Liver (tissue), 9 donors: ENCODE data around the gene STPG4. TPM values are rescaled to one million over a fixed set of nuclear protein-coding genes. Genes with fewer than 3 reads are reported as not detected.
A peak's percentile ranks its signal among the peaks of the same experiment; 100 is the strongest.

Experiments used
- DNase-seq: peaks from one replicate; pipeline ENCODE4 v3.0.0-alpha.2; 2017; ENCODE audit warnings: low spot score
- H3K27ac ChIP-seq, 2 donors: one replicate each; pipeline ENCODE4 v1.7.0; 2013; ENCODE audit warnings: inconsistent platforms in 2 of 2, low read length in 2 of 2, control low read depth in 1 of 2, low read depth in 1 of 2, mild to moderate bottlenecking in 1 of 2
- H3K27me3 ChIP-seq, 4 donors: one replicate each; pipeline versions ENCODE4 v1.6.1 to v1.7.0; 2013; ENCODE audit warnings: low read length in 3 of 4, inconsistent platforms in 1 of 4, mild to moderate bottlenecking in 1 of 4, moderate library complexity in 1 of 4; ENCODE audit not compliant: control insufficient read depth in 4 of 4, insufficient read depth in 4 of 4
- H3K36me3 ChIP-seq, 4 donors: one replicate each; pipeline versions ENCODE4 v1.6.1 to v1.7.0; 2013; ENCODE audit warnings: low read length in 3 of 4, mild to moderate bottlenecking in 3 of 4, low read depth in 1 of 4, moderate library complexity in 1 of 4; ENCODE audit not compliant: control insufficient read depth in 4 of 4, insufficient read depth in 3 of 4
- H3K4me1 ChIP-seq, 4 donors: one replicate each; pipeline versions ENCODE4 v1.6.1 to v1.7.0; 2013; ENCODE audit warnings: low read length in 3 of 4, mild to moderate bottlenecking in 3 of 4, moderate library complexity in 1 of 4; ENCODE audit not compliant: control insufficient read depth in 4 of 4, insufficient read depth in 4 of 4
- H3K4me3 ChIP-seq, 3 donors: one replicate each; pipeline versions ENCODE4 v1.6.1 to v1.7.0; 2013; ENCODE audit warnings: low read length in 3 of 3, control low read depth in 1 of 3, low read depth in 1 of 3, mild to moderate bottlenecking in 1 of 3
- H3K9ac ChIP-seq, 2 donors: one replicate each; pipeline ENCODE4 v1.7.0; 2013; ENCODE audit warnings: low read length in 2 of 2, mild to moderate bottlenecking in 2 of 2, moderate library complexity in 2 of 2, control low read depth in 1 of 2, low read depth in 1 of 2
- H3K9me3 ChIP-seq, 4 donors: one replicate each; pipeline versions ENCODE4 v1.6.1 to v1.7.0; 2013; ENCODE audit warnings: low read length in 3 of 4; ENCODE audit not compliant: control insufficient read depth in 4 of 4
- EGR1 ChIP-seq, 2 donors: IDR thresholded peaks; 2 replicates each; pipeline ENCODE4 v1.6.1; 2016 to 2018; ENCODE audit warnings: antibody characterized with exemption in 2 of 2, low read depth in 2 of 2
- FOXA1 ChIP-seq: IDR thresholded peaks from 2 replicates; pipeline ENCODE4 v1.6.1; 2016; ENCODE audit warnings: antibody characterized with exemption
- GABPA ChIP-seq, 2 donors: IDR thresholded peaks in 1 of 2; conservative IDR thresholded peaks in 1 of 2; 2 replicates each; pipeline ENCODE4 v1.6.1; 2016; ENCODE audit warnings: antibody characterized with exemption in 2 of 2, mild to moderate bottlenecking in 1 of 2, moderate library complexity in 1 of 2
- HNF4A ChIP-seq, 2 donors: conservative IDR thresholded peaks; 2 replicates each; pipeline ENCODE4 v1.6.1; 2016; ENCODE audit warnings: antibody characterized with exemption in 2 of 2, mild to moderate bottlenecking in 2 of 2
- HNF4G ChIP-seq: IDR thresholded peaks from 2 replicates; pipeline ENCODE4 v1.6.1; 2016; ENCODE audit warnings: antibody characterized with exemption
- JUND ChIP-seq, 2 donors: IDR thresholded peaks; 2 replicates each; pipeline ENCODE4 v1.6.1; 2016; ENCODE audit warnings: antibody characterized with exemption in 2 of 2
- NR2F2 ChIP-seq: IDR thresholded peaks from 2 replicates; pipeline ENCODE4 v1.6.1; 2016; ENCODE audit warnings: antibody characterized with exemption
- RAD21 ChIP-seq, 2 donors: IDR thresholded peaks; 2 replicates each; pipeline ENCODE4 v1.6.1; 2016; ENCODE audit warnings: antibody characterized with exemption in 2 of 2, mild to moderate bottlenecking in 2 of 2
- RXRA ChIP-seq, 2 donors: IDR thresholded peaks; 2 replicates each; pipeline ENCODE4 v1.6.1; 2017 to 2018; ENCODE audit warnings: antibody characterized with exemption in 2 of 2, mild to moderate bottlenecking in 1 of 2
- SP1 ChIP-seq: IDR thresholded peaks from 2 replicates; pipeline ENCODE4 v1.6.1; 2018; ENCODE audit warnings: antibody characterized with exemption, mild to moderate bottlenecking
- YY1 ChIP-seq: IDR thresholded peaks from 2 replicates; pipeline ENCODE4 v1.6.1; 2016; ENCODE audit warnings: antibody characterized with exemption, mild to moderate bottlenecking
- WGBS: extraction: QIAGEN DNeasy Blood & Tissue Kit; methylation state at CpG from one replicate; pipeline ENCODE4 v1.1.7; 2013; 5-methylcytosine and 5-hydroxymethylcytosine counted together
- polyA plus RNA-seq, 2 donors: library from polyadenylated mRNA; stranded (reverse) in 1 of 2; unstranded in 1 of 2; fragments of 200-250 nt in 1 of 2; fragments of >200 nt in 1 of 2; fragmentation: Nextera tagmentation in 1 of 2; extraction: Ambion mirVana in 1 of 2; gene quantifications; one replicate each; pipeline versions ENCODE4 v1.2.1 to v1.2.3, GENCODE V29; 2013 to 2015
- total RNA-seq, 2 donors: library from RNA; depleted of rRNA; stranded (reverse); fragments of >200 nt; gene quantifications; one replicate each; pipeline ENCODE4 v1.2.3, GENCODE V29; 2014
- TF ChIP-seq, protein P1 (sequence below): IDR thresholded peaks from 2 replicates; pipeline ENCODE4 v1.6.1; 2016; ENCODE audit warnings: antibody characterized with exemption
- TF ChIP-seq, protein P2 (sequence below): IDR thresholded peaks from 2 replicates; pipeline ENCODE4 v1.6.1; 2016; ENCODE audit warnings: antibody characterized with exemption, mild to moderate bottlenecking
- TF ChIP-seq, protein P3 (sequence below): IDR thresholded peaks from 2 replicates; pipeline ENCODE4 v1.6.1; 2016; ENCODE audit warnings: antibody characterized with exemption
- donor health status: healthy.
- donor health status: healthy.
- donor health status: healthy.
- donor health status: healthy.
- donor health status: healthy.

The STPG4 gene
- total and polyA plus RNA-seq, 4 donors: 0.25 TPM; not detected in 3

DNA sequence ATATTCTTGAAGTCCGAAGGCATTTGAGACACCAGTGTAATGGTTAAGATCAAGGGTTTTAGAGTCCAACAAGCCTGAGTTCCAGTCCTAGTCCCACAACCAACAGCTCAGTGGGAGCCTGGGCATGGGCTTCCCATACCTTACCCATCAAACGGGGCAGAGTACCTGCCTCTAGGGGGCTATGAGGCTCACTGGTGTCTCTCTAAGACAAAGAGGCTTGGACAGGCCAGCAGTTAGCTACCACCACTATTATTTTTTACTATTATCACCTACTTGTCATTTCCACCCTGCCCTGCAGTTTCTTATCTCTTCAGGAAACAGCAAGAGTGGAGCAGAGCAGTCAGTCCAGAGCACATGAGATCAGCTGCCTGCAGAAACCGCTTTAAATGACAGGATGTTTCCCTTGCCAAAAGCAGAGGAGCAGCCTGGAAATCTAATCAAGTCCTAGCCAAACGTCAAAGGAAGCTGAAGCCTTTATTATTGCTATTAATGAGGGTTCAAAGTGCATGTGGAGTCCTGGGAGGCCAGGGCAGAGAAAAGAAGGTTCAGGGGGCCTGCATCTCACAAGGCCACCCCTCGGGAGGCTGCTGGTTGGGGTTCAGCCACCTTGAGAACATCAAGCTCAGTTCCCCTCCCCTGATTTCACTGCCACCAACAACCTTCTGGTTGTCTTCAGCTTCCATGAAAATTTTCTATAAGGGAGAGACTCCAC, 66.6 kb downstream of the STPG4 start:
- Histone ChIP-seq H3K27ac (peak overlapping the region in 1 of 2 donors; percentile 33), H3K4me3 (no peak overlapping the region), H3K36me3 (no peaks in the 10 kb centered on the region), H3K4me1 (peaks cover 0 to 4% (median 2%) of the 10 kb centered on the region in 4 donors), H3K27me3 (no peaks in the 10 kb centered on the region), H3K9ac (no peak overlapping the region), H3K9me3 (no peaks in the 10 kb centered on the region)
- DNase-seq: no peak
- TF ChIP-seq NR2F2 (peak; percentile 87), RAD21 (IDR thresholded peaks at IDR 0.05) (peak; percentile 29), FOXA1 (no peak), JUND (IDR thresholded peaks at IDR 0.05) (no peak), RXRA (IDR thresholded peaks at IDR 0.05) (no peak), HNF4A (conservative IDR thresholded peaks at IDR 0.05) (no peak), SP1 (peak; percentile 25), HNF4G (no peak), EGR1 (IDR thresholded peaks at IDR 0.05; ENCODE audit: low read depth in 2 of 2) (no peak)
- TF ChIP-seq, protein P1, sequence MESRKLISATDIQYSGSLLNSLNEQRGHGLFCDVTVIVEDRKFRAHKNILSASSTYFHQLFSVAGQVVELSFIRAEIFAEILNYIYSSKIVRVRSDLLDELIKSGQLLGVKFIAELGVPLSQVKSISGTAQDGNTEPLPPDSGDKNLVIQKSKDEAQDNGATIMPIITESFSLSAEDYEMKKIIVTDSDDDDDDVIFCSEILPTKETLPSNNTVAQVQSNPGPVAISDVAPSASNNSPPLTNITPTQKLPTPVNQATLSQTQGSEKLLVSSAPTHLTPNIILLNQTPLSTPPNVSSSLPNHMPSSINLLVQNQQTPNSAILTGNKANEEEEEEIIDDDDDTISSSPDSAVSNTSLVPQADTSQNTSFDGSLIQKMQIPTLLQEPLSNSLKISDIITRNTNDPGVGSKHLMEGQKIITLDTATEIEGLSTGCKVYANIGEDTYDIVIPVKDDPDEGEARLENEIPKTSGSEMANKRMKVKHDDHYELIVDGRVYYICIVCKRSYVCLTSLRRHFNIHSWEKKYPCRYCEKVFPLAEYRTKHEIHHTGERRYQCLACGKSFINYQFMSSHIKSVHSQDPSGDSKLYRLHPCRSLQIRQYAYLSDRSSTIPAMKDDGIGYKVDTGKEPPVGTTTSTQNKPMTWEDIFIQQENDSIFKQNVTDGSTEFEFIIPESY: no peak
- TF ChIP-seq, protein P2, sequence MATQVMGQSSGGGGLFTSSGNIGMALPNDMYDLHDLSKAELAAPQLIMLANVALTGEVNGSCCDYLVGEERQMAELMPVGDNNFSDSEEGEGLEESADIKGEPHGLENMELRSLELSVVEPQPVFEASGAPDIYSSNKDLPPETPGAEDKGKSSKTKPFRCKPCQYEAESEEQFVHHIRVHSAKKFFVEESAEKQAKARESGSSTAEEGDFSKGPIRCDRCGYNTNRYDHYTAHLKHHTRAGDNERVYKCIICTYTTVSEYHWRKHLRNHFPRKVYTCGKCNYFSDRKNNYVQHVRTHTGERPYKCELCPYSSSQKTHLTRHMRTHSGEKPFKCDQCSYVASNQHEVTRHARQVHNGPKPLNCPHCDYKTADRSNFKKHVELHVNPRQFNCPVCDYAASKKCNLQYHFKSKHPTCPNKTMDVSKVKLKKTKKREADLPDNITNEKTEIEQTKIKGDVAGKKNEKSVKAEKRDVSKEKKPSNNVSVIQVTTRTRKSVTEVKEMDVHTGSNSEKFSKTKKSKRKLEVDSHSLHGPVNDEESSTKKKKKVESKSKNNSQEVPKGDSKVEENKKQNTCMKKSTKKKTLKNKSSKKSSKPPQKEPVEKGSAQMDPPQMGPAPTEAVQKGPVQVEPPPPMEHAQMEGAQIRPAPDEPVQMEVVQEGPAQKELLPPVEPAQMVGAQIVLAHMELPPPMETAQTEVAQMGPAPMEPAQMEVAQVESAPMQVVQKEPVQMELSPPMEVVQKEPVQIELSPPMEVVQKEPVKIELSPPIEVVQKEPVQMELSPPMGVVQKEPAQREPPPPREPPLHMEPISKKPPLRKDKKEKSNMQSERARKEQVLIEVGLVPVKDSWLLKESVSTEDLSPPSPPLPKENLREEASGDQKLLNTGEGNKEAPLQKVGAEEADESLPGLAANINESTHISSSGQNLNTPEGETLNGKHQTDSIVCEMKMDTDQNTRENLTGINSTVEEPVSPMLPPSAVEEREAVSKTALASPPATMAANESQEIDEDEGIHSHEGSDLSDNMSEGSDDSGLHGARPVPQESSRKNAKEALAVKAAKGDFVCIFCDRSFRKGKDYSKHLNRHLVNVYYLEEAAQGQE: no peak
- WGBS: 69% methylated on average over 5 of the region's 5 CpGs

DNA sequence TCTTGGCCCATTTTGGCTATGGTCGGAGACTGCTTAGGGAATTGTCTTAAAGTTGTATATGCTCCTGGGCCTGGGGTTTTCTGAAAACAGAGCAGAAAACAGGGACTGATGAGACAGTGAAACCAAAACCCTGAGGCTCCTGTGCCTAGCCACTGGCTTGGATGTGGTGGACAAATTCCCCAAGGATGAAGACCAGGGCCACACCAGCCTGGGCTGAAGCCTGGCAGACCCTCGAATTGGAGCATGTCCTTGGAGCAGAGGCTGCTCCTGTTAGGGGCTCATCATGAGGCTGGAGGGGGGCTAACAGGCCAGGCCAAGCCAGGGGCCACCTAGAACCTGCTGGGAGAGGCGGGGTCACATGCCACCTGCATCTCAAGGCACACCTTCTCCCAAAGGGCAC, 68.1 kb downstream of the STPG4 start:
- no peaks in the 10 kb centered on the region for H3K36me3 ChIP-seq
- H3K4me3 ChIP-seq: no peak overlapping the region
- H3K4me1 ChIP-seq: peaks cover 0 to 4% (median 2%) of the 10 kb centered on the region in 4 donors
- 85% methylated on average over 3 of the region's 3 CpGs for WGBS
- no peaks in the 10 kb centered on the region for H3K27me3 ChIP-seq
- no peak overlapping the region for H3K9ac ChIP-seq
- no peaks in the 10 kb centered on the region for H3K9me3 ChIP-seq
- no peak overlapping the region for H3K27ac ChIP-seq
- no peak for DNase-seq
- TF ChIP-seq YY1 (no peak), GABPA (IDR thresholded peaks at IDR 0.05 in 1 of 2, conservative IDR thresholded peaks at IDR 0.05 in 1 of 2) (no peak), FOXA1 (no peak)

DNA sequence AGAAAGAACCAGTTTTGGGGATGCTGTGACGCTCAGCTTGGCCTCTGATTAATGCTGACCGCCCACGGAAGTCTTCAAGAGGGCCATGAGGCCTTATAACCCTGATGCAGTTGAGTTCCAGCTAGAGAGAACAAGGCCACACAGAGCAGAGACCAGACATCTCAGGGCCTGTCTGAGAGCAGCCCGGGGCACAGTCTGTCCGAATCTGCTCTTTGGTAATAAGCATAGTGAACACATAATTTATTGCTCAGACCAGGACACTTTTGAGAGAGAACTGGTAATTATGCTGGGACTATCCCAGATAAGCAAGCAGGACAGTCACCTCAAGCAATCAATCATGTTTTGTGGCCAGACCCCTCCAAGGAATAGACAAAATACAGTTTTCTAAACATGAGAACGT, 68.5 kb downstream of the STPG4 start:
- no peak overlapping the region for H3K4me3 ChIP-seq
- peaks cover 0 to 4% (median 2%) of the 10 kb centered on the region in 4 donors for H3K4me1 ChIP-seq
- H3K9me3 ChIP-seq: no peaks in the 10 kb centered on the region
- DNase-seq: no peak
- WGBS: 85% methylated on average over 6 of the region's 6 CpGs
- H3K27ac ChIP-seq: no peak overlapping the region
- TF ChIP-seq RAD21 (IDR thresholded peaks at IDR 0.05) (peak in 1 of 2 donors; percentile 20), NR2F2 (peak; percentile 77), RXRA (IDR thresholded peaks at IDR 0.05) (peak; percentile 10 to 12), SP1 (peak; percentile 28), JUND (IDR thresholded peaks at IDR 0.05) (no peak)
- TF ChIP-seq, protein P3, sequence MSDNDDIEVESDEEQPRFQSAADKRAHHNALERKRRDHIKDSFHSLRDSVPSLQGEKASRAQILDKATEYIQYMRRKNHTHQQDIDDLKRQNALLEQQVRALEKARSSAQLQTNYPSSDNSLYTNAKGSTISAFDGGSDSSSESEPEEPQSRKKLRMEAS: no peak
- H3K36me3 ChIP-seq: no peaks in the 10 kb centered on the region
- no peak overlapping the region for H3K9ac ChIP-seq
- no peaks in the 10 kb centered on the region for H3K27me3 ChIP-seq
